ENCODE results near the gene MXD3.

The MXD3 gene

DNA sequence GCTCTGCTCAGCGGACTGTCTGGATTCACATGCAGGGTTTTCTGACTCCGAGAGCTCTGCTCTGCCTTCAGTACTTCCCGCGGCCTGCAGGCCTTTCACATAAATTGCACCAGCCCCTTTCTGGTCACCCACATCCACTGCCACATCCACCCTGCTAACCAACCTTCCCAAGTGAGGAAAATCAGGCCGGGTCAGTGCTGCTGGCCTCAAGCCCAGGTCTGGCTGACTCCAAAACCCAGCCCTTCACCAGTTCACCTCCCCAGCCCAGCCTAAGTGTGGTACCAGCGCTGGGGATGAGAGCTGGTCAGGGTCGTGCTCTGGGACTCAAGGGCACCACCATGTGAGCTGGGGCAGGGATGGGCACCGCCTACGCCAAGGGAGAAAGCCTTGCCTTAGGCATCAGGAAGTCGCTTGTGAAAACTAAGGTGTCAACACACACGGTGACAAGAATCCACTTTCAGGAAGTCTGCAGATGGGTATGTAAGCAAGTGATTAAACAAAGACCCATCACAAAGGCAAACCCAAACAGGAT, 27.5 kb upstream of the MXD3 start:
- DNase-seq, result no peak

DNA sequence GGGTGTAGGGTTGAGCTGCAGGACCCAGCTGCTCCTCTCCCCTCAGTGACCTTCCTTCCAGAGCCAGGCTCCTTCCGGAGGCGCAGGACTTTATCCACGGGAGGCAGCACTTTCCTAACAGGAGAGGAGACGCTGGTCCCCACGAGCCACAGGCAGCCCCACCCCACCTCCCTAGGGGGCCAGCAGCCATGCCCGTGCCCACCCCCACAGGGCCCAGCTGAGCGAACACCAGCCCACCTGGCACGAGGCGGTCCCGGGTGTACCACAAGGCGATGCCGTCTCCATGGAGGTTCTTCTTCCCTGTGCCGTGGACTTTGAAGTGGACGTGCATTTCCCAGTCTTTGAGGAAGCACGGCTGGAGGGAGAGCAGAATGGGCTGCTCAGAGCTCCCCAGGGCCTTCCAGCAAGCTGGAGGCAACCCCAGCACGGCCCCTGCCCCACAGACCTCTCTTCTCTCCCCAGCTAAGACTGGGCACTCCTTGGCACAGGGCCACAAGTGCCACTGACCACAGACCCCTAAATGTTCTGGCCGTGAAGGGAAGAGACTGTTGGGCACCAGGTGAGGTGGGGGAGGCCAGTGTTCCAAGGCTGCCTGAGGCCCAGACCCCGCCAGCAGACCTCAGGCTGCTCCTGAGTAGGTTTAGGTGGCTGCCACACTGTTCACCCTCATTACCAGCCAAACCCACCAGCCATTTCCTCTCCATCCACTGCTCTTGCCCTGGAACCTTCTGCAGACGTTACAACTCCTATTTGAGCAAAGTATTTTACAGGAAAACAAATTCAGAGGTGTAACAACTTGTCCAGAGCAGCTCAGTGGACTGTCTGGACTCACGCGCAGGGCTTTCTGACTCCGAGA, 26.8 kb upstream of the MXD3 start:
- no peak for DNase-seq

DNA sequence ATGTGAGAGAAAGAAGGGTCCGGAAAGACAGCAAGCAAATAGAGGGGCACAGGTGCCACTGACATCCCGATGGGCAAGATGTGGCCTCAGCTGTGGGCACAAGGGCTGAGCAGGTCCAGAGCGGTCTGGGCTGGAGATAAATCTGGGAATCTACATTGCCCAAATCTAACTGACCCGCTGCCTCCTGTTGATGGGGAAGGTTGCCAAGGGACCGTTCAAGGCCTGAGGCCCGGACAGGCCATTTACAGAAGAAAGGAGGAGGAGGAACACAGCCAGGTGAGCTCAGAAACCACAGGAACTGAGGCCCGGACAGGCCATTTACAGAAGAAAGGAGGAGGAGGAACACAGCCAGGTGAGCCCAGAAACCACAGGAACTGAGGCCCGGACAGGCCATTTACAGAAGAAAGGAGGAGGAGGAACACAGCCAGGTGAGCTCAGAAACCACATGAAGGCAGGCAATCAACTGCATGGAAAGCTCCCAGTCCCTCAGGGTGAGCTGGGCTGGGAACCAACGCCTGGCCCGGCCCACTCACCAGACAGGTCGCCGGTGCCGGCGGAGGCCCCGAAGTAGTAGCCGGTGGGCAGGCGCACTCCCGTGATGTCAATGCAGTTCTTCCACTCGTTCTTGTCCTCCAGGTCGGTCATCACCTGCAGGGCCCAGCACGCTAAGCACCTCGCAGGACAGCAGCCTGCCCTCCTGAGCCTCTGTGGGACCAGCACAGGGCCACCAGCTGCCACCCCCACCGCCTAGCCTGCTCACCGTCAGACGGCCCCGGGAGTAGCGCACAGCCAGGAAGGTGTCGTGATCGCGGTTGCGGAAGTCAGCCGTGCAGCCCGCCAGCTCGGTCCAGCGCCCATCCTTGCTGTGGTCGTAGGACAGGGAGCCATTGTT, 25.2 kb upstream of the MXD3 start:
- DNase-seq, result no peak

DNA sequence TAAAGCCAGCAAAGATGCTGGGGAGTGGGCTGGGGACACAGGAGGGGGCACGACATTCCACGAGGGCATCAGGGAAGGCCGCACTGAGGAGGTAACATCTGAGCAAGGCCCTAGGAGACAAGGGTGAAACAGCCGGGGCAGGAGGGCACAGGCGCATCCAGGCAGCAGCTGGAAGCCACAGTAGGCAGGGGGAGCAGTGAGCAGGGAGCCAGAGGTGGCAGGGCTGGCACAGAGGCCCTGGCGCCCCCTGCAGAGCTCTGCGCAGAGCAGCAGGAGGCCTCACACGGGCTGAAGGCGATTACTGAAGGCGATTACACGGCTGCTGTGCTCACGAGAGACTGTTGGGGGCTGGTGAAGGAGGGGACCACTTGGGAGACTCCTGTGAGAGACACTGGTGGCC, 24.4 kb upstream of the MXD3 start:
- DNase-seq, result peak in 1 of 2 donors; percentile 85

DNA sequence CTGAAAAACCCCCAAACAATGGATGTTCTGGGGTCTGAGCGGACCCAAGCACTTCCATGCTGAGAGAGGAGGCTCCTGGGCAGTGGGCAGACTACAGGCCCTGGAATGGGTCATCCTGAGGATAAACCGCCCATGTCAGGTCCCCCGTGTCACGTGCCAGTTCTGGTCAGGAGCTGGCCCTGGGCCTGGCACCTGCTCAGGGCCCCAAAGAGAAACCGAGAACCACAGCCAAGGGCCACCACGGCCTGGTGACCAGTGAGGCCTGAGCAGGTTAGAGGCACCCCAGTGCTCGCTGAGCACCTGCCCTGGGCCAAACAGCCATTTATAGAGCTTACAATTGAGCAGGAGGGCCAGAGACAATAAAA, 24.0 kb upstream of the MXD3 start:
- no peak for DNase-seq

DNA sequence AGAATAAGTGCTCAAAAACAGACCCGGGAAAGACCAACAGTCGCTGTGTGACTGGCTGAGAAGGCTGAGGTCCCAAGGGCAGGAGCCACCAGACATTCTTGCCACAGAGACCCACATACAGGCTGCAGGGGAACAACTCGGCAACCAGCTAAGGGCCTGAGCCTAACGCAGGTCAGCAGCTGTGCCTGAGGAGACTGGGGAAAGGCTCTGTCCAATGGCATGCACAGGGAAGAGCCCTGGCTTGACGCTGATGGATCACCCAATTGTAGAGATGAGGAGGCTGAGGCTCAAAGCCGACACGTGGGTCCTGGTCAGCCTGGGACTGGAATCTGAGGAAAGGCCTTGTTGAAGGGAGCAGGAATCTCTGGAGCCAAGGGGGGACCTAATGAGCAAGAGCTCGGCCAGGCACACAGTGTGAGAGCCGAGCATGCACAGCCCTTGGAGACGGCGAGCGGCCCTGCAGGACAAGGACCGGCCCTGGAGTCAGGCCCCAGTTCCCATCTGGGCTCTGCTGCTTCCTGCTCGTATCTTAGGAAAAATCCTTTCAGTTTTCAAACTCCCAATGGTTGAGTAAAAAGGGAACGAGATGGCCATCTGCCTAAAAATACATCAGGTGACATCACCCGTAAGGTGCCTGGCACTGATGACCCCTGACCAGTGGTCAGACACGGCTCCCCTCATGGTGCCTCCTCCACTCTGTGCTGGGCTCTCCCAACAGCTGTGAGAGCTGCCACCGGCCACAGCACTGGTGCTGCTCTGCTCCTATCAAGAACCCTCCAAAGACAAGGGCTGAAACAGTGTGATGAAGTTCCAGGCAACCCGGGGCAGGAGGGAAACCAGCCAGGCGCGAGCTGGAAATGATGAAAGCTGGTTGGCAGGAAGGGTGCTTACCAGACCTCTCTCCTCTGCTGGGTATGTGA, 23.3 kb upstream of the MXD3 start:
- no peak for DNase-seq

DNA sequence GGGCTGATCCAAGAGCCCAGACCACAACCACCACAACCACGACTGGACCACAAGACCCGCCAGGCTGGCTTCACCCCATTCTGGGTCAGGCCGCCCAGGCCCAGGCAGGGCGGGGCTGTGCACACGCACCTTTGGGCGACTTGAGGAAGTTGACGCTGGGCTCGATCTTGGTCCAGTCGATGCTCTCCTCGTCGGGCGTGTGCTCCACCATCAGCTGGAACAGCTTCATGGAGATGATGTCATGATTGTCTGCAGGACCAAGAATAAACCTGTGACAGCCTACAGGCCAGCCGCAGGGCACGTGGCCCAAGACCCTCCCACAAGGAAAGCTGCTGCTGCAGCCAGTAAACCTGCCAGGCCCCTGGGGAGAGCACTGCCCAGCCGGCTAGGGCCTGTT, 22.5 kb upstream of the MXD3 start:
- no peak for DNase-seq

DNA sequence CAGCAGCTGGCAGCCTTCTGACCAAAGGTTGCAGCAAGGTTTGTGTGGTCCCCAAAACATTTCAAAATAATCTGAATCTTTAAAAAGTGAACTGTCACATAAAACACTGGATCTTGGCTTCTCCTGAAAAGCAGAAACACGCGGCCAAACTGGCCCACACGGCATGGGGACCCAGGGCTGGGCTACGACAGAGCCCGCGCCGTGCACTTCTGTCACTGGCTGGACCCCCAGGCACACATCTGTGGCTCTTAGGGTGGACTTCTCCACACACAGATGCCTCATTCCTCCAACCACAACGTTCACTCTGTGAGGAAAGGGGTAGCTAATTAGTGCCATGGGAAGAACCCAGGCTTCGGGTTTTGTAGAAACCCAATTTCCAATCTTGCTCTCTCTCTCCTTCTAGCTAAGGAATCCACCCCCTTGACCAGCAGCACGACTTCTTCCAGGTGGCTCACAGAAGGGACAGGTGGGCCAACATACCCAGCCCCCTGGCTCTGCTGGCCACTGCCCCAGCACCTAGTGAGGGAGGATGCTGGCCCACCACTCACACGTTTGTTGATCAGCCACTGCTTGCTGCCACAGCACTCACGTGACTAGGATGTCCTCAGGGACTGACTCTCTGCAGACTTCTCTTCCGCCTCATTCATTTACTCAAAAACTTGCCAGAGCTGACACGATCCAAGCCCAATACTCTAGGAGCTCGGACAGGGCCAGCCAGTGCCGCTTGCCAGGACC, 21.9 kb upstream of the MXD3 start:
- no peak for DNase-seq

DNA sequence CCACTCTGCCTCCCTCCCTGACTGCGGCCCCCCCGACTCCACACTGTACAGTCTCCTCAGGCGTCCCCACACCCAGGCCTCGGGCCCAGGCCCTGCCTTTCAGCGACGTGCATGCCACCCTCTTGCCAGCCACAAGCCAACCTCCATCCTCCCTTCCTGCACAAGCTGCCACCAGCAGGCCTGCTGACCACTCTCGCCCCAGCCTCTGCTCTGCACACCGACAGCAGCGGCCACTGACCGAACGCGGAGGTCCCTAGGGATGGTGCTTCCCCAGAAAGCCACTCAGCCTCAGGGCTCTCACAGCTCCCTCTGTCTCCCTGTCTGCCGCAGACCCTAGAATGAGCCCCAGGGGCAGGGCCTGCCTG, 21.2 kb upstream of the MXD3 start:
- DNase-seq, result no peak

DNA sequence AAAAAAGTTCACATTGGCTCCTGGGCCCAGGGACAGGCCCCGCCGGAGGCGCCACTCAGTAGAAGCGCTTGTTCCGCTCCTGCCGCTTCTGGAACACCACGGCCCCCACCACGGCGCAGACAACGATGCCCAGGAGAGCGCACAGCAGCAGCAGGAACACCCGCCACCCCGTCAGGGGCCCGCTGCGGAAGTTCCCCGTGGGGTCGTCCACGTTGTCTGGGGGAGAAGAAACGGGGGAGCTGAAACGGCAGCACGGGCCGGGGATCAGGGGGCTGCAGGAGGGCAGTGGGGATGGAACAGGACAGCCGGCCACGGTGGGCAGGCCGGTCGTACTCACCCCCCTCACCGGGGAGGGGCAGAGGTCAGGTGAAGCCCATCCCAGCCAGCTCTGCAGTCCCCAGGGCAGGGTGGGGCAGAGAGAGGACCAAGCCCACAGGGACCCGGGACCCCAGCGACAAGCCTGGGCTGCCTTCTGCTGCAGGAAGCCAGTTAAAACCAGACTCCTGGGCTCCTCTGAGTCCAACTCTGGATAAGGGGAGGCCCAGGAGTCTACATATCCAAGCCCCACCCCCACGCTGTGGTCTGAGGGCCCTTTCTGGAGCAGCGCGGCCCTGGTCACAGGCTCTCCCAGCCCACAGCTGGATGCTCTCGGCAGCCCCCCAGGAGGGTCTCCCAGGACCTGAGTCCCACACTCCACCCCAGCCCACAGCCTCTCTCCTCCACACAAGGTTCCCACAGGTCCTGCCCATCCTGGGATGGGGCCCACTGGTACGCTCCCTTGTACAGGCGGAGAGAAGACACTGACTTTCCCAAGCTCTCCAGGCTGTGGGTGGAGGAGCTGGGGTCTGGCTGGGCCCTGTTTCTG, 20.6 kb upstream of the MXD3 start:
- DNase-seq, result no peak

DNA sequence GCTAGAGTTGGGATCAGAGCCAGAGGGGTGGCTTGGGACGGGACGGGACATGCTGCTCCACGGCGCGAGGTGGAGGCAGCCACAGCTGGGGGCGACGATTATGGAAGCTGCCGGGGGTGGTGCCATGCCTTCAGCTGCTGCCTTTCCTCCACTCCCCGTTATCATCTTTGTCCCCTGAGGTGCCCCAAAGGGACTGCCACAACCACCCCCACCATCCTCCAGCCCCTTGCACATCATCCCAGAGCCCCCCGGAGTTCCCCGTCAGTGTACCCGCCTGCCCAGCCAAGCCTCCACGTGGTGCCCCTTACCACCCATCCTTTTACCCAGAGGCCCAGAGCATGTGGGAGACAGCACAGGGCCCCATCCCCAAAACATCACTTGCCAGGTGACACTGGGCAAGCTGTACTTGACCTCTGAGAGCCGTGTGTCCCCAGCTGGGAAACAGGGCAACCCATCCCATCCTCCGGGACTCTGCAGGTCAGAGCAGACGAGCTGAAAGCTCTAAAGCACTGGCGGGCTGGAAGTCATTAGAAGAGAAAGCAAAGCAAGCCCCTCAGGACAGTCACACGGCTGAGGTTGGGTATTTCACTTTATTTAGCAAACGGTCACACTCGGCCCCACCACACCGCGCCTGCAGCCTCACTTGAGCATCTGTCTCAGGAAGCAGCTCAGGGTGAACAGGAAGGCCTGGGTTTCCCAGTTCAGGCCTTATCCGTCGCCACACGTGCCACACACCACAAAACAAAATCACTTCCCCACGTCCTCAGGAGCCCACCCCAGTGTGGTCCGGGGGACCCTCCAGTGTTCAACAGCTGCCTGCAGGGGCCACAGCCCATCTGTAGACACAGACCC, 19.5 kb upstream of the MXD3 start:
- DNase-seq, result peak in 1 of 2 donors; percentile 79

DNA sequence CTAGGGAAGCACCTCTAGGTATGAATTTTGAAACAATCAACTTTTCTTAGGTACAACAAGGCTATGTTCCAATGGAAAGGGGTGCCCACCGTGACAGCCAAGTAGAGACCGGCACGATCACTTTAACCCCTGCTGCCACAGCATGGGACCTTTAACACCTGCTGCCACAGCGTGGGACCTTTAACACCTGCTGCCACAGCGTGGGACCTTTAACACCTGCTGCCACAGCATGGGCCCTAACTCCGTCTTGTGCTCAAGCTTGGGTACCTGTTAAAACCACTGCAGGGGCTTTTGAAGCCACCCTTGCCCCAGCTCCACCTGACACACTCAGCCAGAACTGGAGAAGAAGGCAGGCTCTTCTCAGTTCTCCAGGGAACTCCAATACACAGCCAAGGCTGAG, 18.2 kb upstream of the MXD3 start:
- no peak for DNase-seq

DNA sequence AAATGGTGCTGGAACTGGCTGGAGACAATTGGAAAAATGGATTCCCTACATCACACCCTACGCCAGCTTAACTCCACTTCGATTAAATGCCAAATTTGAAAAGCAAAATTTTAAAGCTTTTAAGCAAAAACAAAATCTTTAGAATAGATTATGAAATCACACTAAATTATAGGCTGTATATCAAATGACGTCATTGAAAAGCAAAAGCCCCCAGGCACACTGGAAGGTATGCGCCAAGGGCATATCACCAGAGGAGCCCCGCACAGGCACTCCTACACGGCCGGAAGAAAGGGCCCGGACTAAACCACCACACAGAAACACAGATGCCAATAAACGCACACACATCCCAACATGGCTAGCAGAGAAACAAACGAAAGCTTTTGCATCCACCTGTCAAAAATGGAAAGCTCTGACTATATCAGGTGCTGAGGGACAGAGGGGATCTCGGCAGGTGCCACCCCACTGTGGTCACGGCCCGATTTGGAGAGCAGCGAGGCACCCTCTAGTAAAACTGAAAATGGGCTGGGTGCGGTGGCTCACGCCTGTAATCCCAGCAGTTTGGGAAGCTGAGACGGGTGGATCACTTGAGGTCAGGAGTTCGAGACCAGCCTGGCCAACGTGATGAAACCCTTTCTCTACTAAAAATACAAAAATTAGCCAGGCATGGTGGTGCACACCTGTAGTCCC, 17.0 kb upstream of the MXD3 start:
- DNase-seq, result no peak

DNA sequence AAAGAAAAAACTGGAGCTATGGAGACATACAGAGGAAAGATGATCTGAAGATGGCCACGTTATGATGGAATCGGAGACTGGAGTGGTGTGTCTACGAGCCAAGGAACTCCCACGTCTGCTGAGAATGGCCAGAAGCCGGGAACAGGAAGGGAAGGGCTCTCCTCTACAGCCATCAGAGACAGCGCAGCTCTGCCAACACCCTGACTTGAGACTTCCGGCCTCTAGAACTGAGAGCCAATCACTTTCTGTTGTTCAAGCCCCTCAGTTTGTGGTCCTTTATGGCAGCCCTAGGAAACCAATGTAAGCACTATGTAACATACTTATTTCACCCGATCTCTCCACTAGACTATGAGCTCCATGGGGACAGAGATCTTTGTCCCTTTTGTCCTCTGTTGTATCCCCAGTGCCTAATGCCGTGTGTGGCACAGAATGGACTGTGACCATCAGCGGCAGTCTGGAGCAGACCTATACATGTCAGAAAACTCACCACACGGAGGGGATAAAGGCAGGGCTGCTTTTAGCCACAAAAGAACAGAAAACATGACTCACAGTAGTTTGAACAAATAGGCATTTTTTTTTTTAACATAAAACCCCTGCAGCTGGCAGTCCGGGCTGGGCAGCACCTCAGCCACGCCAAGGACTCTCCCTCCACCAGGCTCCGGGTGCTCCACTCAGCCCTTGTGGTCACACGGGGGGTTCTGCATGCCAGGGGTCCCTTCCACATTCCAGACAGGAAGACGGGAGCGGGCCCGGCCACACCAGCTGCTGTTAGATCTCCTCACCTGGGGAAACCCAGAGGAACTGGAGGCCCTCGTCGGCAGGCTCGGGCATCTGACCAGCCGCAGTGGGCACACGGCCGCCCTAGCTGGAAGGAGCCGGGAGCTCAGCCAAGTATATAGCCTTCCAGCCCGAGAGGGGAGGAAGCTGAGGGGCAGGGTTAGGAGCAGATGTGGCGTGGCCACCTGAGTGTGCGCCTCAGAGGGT, 16.1 kb upstream of the MXD3 start:
- DNase-seq, result no peak

DNA sequence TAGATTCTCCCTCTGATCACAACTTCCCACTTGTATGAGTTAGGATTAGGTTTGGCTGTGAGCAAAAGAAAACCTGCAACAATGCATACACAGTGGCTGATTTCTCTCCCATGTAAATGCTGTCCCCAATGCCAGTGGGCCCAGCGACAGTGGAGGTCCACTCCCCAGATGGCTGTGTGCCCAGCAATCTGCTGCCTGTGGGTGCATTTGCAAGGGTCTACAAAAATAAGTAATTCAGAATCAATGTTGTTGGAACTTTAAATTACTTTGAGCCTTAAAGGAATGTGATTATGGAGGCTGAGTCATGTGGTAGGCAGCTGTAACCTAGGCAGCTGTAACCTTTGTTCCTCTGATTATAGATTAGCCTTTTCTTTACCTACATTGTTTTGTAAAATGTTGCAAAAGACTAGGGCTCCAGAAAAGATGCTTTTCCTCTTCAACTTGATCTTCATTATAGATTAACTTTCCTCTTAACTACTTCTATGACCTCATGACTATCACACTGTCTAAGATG, 14.2 kb upstream of the MXD3 start:
- DNase-seq, result no peak

DNA sequence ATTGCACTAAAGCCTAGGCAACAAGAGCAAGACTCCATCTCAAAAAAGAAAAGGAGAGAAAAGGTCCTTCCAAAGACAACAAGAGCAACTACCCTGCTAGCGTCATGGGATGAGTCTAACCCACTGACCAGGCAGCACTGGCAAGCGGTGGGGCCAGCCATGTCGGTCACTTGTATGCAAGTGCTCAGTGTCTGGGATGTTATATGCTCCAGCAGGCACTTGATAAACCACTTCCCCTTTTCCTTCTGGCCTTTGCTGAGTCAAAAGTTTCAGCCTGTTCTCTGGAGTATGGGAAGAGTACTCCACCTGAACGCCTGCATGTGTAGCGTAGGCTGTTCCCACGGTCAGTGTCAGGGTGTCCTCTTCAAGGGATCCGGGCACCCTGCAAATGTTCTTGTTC, 9.2 kb upstream of the MXD3 start:
- DNase-seq, result no peak

DNA sequence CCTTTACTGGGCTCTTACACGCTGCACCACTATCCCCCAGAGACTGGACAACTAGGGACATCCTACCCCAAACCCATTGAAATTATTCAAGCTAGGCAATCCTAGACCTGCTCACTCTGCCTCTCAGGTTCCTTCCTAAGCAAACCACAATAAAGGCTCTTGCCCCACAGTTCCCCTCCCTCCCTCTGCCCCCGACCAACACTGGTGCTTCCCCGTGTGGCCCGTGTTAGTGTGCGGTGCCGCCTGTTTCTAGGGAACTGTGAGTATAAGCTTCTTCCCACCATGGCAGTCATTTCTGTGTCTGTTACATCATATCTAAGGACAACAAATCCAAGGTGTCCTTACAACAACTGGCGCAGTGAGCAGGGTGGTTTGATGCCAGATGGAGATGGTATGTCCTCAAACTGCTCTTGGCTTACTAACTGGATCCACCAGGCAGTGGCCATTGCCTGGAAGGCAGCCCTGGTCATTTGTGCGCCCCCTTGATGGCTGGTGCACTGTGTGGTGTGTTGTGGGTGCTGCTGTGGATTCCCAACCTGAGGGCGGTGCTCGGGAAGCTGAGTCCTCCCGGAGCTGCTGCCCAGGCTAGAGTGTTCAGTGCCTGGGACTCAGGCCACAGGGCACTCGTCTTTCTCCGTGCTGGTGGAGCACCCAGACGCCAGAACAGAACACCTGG, 8.4 kb upstream of the MXD3 start:
- no peak for DNase-seq
